ENCODE data around the gene ZNF416. TPM values are rescaled to one million over a fixed set of nuclear protein-coding genes. Genes with fewer than 3 reads are reported as not detected.
A peak's percentile ranks its signal among the peaks of the same experiment; 100 is the strongest.

ZNF416 gene
- total and polyA plus RNA-seq, 9 of the 15 experiments (the other 6 are each of a cell fraction or from before 2014, with no cell fraction given): 0.20 to 2.0 (median 1.1) TPM

DNA sequence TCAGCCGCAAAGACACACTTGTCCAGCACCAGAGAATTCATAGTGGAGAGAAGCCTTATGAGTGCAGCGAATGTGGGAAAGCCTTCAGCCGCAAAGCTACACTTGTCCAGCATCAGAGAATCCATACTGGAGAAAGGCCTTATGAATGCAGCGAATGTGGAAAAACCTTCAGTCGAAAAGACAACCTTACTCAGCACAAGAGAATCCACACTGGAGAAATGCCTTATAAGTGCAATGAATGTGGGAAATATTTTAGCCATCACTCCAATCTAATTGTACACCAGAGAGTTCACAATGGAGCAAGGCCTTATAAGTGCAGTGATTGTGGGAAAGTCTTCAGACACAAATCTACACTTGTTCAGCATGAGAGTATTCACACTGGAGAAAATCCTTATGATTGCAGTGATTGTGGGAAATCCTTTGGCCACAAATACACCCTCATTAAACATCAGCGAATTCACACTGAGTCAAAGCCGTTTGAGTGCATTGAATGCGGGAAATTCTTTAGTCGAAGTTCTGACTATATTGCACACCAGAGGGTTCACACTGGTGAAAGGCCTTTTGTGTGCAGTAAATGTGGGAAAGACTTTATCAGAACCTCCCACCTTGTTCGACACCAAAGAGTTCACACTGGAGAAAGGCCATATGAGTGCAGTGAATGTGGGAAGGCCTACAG is 42.1 kb upstream of the ZNF416 start (continued):
- TF ChIP-seq, protein P1, sequence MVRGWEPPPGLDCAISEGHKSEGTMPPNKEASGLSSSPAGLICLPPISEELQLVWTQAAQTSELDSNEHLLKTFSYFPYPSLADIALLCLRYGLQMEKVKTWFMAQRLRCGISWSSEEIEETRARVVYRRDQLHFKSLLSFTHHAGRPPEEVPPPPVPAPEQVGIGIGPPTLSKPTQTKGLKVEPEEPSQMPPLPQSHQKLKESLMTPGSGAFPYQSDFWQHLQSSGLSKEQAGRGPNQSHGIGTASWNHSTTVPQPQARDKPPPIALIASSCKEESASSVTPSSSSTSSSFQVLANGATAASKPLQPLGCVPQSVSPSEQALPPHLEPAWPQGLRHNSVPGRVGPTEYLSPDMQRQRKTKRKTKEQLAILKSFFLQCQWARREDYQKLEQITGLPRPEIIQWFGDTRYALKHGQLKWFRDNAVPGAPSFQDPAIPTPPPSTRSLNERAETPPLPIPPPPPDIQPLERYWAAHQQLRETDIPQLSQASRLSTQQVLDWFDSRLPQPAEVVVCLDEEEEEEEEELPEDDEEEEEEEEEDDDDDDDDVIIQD (CRISPR knock-in tag; IDR thresholded peaks at IDR 0.05): no peak
- TF ChIP-seq CHCHD3 (CRISPR knock-in tag; IDR thresholded peaks at IDR 0.05) (no peak), CBX3 (IDR thresholded peaks at IDR 0.05; ENCODE audit: borderline replicate concordance in 1 of 2, low read length in 2 of 2) (peak in 1 of 2 experiments; percentile 94; a peak in 2 of 3 replicates), PHB (CRISPR knock-in tag; IDR thresholded peaks at IDR 0.05) (no peak), KLF16 (IDR thresholded peaks at IDR 0.05) (no peak), SIN3A (IDR thresholded peaks at IDR 0.05; ENCODE audit: borderline replicate concordance in 2 of 2, control insufficient read depth in 1 of 2, low read depth in 2 of 2, low read length in 2 of 2) (no peak), MYNN (IDR thresholded peaks at IDR 0.05) (no peak), MYNN (CRISPR knock-in tag; IDR thresholded peaks at IDR 0.05) (no peak), ZNF165 (CRISPR knock-in tag; IDR thresholded peaks at IDR 0.05; ENCODE audit: borderline replicate concordance) (no peak), TRIM24 (IDR thresholded peaks at IDR 0.05) (peak in 1 of 2 experiments; percentile 69; a peak in 2 of 4 replicates), CBX5 (IDR thresholded peaks at IDR 0.05; ENCODE audit: borderline replicate concordance, low read depth) (peak; percentile 50; the same call in 1 of the 2 replicates), L3MBTL2 (IDR thresholded peaks at IDR 0.05) (no peak)
- TF ChIP-seq, protein P2, sequence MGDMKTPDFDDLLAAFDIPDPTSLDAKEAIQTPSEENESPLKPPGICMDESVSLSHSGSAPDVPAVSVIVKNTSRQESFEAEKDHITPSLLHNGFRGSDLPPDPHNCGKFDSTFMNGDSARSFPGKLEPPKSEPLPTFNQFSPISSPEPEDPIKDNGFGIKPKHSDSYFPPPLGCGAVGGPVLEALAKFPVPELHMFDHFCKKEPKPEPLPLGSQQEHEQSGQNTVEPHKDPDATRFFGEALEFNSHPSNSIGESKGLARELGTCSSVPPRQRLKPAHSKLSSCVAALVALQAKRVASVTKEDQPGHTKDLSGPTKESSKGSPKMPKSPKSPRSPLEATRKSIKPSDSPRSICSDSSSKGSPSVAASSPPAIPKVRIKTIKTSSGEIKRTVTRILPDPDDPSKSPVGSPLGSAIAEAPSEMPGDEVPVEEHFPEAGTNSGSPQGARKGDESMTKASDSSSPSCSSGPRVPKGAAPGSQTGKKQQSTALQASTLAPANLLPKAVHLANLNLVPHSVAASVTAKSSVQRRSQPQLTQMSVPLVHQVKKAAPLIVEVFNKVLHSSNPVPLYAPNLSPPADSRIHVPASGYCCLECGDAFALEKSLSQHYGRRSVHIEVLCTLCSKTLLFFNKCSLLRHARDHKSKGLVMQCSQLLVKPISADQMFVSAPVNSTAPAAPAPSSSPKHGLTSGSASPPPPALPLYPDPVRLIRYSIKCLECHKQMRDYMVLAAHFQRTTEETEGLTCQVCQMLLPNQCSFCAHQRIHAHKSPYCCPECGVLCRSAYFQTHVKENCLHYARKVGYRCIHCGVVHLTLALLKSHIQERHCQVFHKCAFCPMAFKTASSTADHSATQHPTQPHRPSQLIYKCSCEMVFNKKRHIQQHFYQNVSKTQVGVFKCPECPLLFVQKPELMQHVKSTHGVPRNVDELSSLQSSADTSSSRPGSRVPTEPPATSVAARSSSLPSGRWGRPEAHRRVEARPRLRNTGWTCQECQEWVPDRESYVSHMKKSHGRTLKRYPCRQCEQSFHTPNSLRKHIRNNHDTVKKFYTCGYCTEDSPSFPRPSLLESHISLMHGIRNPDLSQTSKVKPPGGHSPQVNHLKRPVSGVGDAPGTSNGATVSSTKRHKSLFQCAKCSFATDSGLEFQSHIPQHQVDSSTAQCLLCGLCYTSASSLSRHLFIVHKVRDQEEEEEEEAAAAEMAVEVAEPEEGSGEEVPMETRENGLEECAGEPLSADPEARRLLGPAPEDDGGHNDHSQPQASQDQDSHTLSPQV (IDR thresholded peaks at IDR 0.05): no peak
